Neural progenitor cell (in vitro differentiated cells): ENCODE results near the gene HECTD4. TPM values are rescaled to one million over a fixed set of nuclear protein-coding genes. Genes with fewer than 3 reads are reported as not detected.

Experiments
- DNase-seq: peaks from one replicate; pipeline ENCODE4 v3.0.0-alpha.2; 2016; ENCODE audit warnings: low spot score
- H2AFZ ChIP-seq: fragments of 200-600 bp; sonication (generic); replicated peaks from 2 replicates; pipeline ENCODE4 v1.6.1; 2016; ENCODE audit warnings: antibody characterized with exemption
- H3F3A ChIP-seq: fragments of 200-600 bp; sonication (generic); 2 replicates; pipeline ENCODE4 v1.6.1; 2016; ENCODE audit warnings: antibody characterized with exemption, low read depth
- H3K27ac ChIP-seq: fragments of 200-600 bp; sonication (generic); 2 replicates; pipeline ENCODE4 v1.5.1; 2016; ENCODE audit warnings: mild to moderate bottlenecking
- H3K27me3 ChIP-seq: fragments of 200-600 bp; sonication (generic); 2 replicates; pipeline ENCODE4 v1.6.1; 2016; ENCODE audit warnings: mild to moderate bottlenecking, moderate library complexity
- H3K36me3 ChIP-seq: fragments of 200-600 bp; sonication (generic); 2 replicates; pipeline ENCODE4 v1.5.1; 2016
- H3K4me1 ChIP-seq: fragments of 200-600 bp; sonication (generic); 2 replicates; pipeline ENCODE4 v1.6.1; 2016; ENCODE audit warnings: mixed run types
- H3K4me2 ChIP-seq: fragments of 200-600 bp; sonication (generic); 2 replicates; pipeline ENCODE4 v1.6.1; 2016
- H3K4me3 ChIP-seq: fragments of 200-600 bp; sonication (generic); 2 replicates; pipeline ENCODE4 v1.5.1; 2016
- H3K79me2 ChIP-seq: fragments of 200-600 bp; sonication (generic); 2 replicates; pipeline ENCODE4 v1.6.1; 2016; ENCODE audit warnings: low read depth
- H3K9ac ChIP-seq: fragments of 200-600 bp; sonication (generic); 2 replicates; pipeline ENCODE4 v1.6.1; 2016
- H3K9me3 ChIP-seq: fragments of 200-600 bp; sonication (generic); 2 replicates; pipeline ENCODE4 v1.5.1; 2016; ENCODE audit warnings: low read depth
- H4K20me1 ChIP-seq: fragments of 200-600 bp; sonication (generic); 2 replicates; pipeline ENCODE4 v1.6.1; 2016; ENCODE audit warnings: low read depth
- H3K27ac Mint-ChIP-seq: 3 replicates; pipeline ENCODE4 v1.8.0; 2021; ENCODE audit warnings: mixed read lengths
- H3K27me3 Mint-ChIP-seq: 2 replicates; pipeline ENCODE4 v1.8.0; 2022; ENCODE audit warnings: low read depth, mild to moderate bottlenecking, inconsistent platforms, moderate library complexity, mixed read lengths; ENCODE audit not compliant: insufficient read depth
- H3K36me3 Mint-ChIP-seq: 3 replicates; pipeline ENCODE4 v1.8.0; 2021; ENCODE audit warnings: mixed read lengths
- H3K4me1 Mint-ChIP-seq: 3 replicates; pipeline ENCODE4 v1.8.0; 2021; ENCODE audit warnings: mixed read lengths
- H3K4me3 Mint-ChIP-seq: 3 replicates; pipeline ENCODE4 v1.8.0; 2021; ENCODE audit warnings: mild to moderate bottlenecking, moderate library complexity, mixed read lengths
- H3K9me3 Mint-ChIP-seq: 3 replicates; pipeline ENCODE4 v1.8.0; 2020; ENCODE audit warnings: mixed read lengths
- CTCF ChIP-seq: fragments of 200-600 bp; sonication (generic); IDR thresholded peaks from 2 replicates; pipeline ENCODE4 v1.5.1; 2017; ENCODE audit warnings: antibody characterized with exemption, mild to moderate bottlenecking
- EZH2 ChIP-seq: fragments of 200-600 bp; sonication (generic); IDR thresholded peaks from 2 replicates; pipeline ENCODE4 v1.6.1; 2017; ENCODE audit warnings: antibody characterized with exemption, mild to moderate bottlenecking, moderate library complexity
- EZH2phosphoT487 ChIP-seq: fragments of 200-600 bp; sonication (generic); IDR thresholded peaks from 2 replicates; pipeline ENCODE4 v1.6.1; 2017; ENCODE audit warnings: antibody characterized with exemption
- total RNA-seq: library from RNA; depleted of rRNA; stranded (reverse); fragments of >200 nt; gene quantifications from 2 replicates; pipeline ENCODE4 v1.2.3, GENCODE V29; 2015; ENCODE audit warnings: low replicate concordance

Gene HECTD4
- total RNA-seq, 1 donor from 2014 or later, result 11.0 TPM

- Histone ChIP-seq H3K36me3 (no peaks in the 10 kb centered on the region), H3K4me1 (no peaks in the 10 kb centered on the region)
- no peak for DNase-seq
These were observed 164.6 kb downstream of the HECTD4 start for GRCh38 chr12:112217647-112218046.

GRCh38 chr12:112216223-112216622 is 166.0 kb downstream of the HECTD4 start:
- Histone ChIP-seq H3K36me3 (no peaks in the 10 kb centered on the region), H3K27me3 (no peaks in the 10 kb centered on the region), H3K9ac (no peak overlapping the region), H3F3A (no peaks in the 10 kb centered on the region), H3K9me3 (no peaks in the 10 kb centered on the region), H2AFZ (no peak overlapping the region), H3K4me1 (no peaks in the 10 kb centered on the region), H3K79me2 (no peaks in the 10 kb centered on the region), H3K27ac (no peak overlapping the region), H3K4me2 (no peak overlapping the region), H3K4me3 (no peak overlapping the region), H4K20me1 (no peaks in the 10 kb centered on the region)
- no peak overlapping the region for H3K4me3 Mint-ChIP-seq
- no peak overlapping the region for H3K27ac Mint-ChIP-seq
- no peaks in the 10 kb centered on the region for H3K9me3 Mint-ChIP-seq
- H3K27me3 Mint-ChIP-seq, result peaks cover 5% of the 10 kb centered on the region
- TF ChIP-seq CTCF (no peak), EZH2phosphoT487 (no peak), EZH2 (no peak)
- peaks cover 25% of the 10 kb centered on the region for H3K36me3 Mint-ChIP-seq
- no peaks in the 10 kb centered on the region for H3K4me1 Mint-ChIP-seq
- no peak for DNase-seq

More at GRCh38 chr12:112217647-112218046, 164.6 kb downstream of the HECTD4 start:
- no peaks in the 10 kb centered on the region for H3K9me3 Mint-ChIP-seq
- peaks cover 14% of the 10 kb centered on the region for H3K36me3 Mint-ChIP-seq
- H2AFZ ChIP-seq, result no peak overlapping the region
- no peaks in the 10 kb centered on the region for H3K4me1 Mint-ChIP-seq
- no peak overlapping the region for H3K27ac Mint-ChIP-seq
- H4K20me1 ChIP-seq, result no peaks in the 10 kb centered on the region
- H3K27ac ChIP-seq, result no peak overlapping the region
- no peak overlapping the region for H3K4me3 Mint-ChIP-seq
- peaks cover 5% of the 10 kb centered on the region for H3K27me3 Mint-ChIP-seq
- no peak overlapping the region for H3K9ac ChIP-seq
- H3K4me2 ChIP-seq, result no peak overlapping the region
- no peak overlapping the region for H3K4me3 ChIP-seq
- H3F3A ChIP-seq, result no peaks in the 10 kb centered on the region
- no peaks in the 10 kb centered on the region for H3K9me3 ChIP-seq
- no peaks in the 10 kb centered on the region for H3K27me3 ChIP-seq
- H3K79me2 ChIP-seq, result no peaks in the 10 kb centered on the region
- TF ChIP-seq CTCF (no peak), EZH2phosphoT487 (no peak), EZH2 (no peak)

GRCh38 chr12:112214064-112214463 is 168.2 kb downstream of the HECTD4 start:
- TF ChIP-seq EZH2phosphoT487 (no peak), EZH2 (no peak), CTCF (no peak)
- Histone ChIP-seq H3K79me2 (no peaks in the 10 kb centered on the region), H3K27me3 (no peaks in the 10 kb centered on the region), H3K4me3 (no peak overlapping the region), H3K27ac (no peak overlapping the region), H2AFZ (no peak overlapping the region), H3K4me1 (no peaks in the 10 kb centered on the region), H3K9me3 (no peaks in the 10 kb centered on the region), H4K20me1 (no peaks in the 10 kb centered on the region), H3K9ac (no peak overlapping the region), H3K36me3 (no peaks in the 10 kb centered on the region), H3K4me2 (no peak overlapping the region), H3F3A (no peaks in the 10 kb centered on the region)
- Mint-ChIP-seq H3K4me1 (no peaks in the 10 kb centered on the region), H3K27ac (no peak overlapping the region), H3K9me3 (no peaks in the 10 kb centered on the region), H3K36me3 (peaks cover 32% of the 10 kb centered on the region), H3K4me3 (no peak overlapping the region), H3K27me3 (peaks cover 2% of the 10 kb centered on the region)
- no peak for DNase-seq
